NCI-H82 treated with DMSO at 0.1 percent for 48 hours (cell line): ENCODE results near the gene NT5C1A.
A peak's percentile ranks its signal among the peaks of the same experiment; 100 is the strongest.

Source experiments
- DNase-seq: peaks from one replicate; lab custom pipeline; 2025; ENCODE audit not compliant: unreplicated experiment; lab: John Stamatoyannopoulos, UW

The NT5C1A gene

DNA sequence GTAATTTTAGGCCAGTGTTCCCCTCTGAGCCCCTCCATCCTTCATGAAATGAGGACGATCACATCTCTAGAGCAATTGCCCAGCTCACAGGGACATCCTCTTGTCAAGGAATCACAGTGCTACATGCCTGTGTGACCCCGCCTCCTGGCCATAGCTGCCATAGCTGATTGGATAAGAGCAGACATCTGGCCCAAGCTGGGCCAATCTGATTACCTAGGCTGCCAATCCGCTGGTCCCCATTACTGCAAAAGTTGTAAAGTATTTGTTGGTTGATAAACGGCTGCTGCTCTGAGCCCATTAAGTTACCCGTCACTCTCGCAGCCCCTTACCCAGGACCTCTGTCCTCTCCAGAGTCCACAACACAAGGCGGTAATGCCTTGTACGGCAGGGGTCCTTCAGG lies 8.3 kb downstream of the NT5C1A start:
- peak; percentile 18 for DNase-seq

DNA sequence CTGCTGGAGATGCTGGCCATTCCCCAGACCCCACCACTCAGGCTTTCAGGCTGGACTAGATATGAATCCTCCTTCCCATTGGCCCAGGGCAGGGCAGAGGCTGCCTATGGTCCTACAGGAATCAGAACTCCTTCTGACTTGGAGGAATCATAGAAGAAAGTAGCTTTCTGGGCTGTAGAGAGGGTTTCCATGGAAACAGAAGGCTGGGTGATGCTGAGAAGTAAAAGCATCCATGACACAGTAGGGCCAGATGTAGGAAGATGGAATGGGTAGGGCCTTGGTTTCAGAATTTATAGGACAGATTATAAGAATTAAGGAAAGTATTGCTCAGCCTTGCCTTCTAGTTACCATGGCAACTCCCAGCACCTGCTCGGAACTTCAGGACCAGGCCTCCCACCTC lies 9.0 kb downstream of the NT5C1A start:
- no peak for DNase-seq

DNA sequence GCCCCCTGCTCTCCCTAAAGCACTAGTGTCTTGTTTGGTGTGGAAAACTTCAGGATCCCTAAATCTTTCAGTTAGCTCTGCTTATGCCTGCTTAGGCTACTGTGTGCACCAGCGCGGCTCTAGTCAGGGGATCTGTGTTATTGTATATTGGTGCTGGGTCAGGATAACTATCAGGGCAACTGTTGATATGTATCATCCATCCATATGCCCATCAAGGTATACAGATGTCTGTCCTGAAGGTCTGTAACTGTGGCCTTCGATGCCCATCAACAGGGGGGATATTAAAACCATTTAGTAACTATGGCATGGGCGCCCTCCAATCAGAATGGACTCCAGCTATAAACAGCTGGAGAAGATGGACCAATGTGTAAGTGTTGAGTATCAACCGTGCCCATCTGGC lies 12.4 kb downstream of the NT5C1A start:
- no peak for DNase-seq

DNA sequence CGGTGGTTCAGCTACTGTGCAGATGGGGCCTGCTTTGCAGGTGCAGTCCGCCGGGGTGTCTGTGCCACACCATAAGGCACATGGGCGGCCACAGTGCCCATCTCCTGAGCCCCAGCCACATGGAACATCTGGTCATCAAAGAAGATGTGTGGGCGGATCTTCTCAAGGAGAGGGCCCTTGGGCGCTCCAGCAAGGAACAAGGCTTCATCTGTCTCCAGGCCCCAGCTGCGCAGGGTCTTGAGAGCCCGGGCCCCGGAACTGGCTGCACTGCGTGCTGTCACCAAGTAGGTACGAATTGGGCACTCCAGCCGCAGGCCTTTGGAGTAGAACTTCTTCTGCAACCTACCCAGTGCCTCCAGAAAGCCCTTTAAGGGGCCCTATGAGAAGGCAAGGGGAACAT lies 12.8 kb downstream of the NT5C1A start:
- DNase-seq: no peak

DNA sequence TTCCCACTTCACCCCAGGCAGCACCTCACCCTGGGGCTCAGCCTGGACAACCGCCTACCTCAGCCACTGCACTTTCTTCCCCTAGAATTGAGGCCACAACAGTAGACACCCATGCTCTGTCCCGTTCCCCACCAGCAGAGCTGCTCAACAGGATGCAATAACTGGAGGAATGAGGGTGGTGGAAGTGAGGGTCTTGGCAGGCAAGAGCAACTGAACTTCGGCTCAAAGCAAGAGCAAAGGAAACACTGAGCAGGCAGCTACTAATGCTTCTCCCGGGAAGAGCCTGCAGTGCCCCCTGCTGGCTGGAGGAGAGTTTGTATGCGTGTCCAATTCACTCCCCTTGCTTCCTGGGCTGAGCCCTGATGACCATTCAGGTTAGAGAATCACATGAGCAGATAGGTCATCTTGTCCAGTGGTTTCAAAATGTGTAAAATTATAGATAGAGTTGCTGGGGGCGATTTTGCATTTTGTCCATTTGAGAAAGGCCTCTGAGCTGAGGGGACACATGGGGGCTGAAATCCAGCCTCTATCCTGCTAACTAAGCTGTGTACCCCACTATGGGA lies 13.9 kb downstream of the NT5C1A start:
- peak; percentile 26 for DNase-seq

DNA sequence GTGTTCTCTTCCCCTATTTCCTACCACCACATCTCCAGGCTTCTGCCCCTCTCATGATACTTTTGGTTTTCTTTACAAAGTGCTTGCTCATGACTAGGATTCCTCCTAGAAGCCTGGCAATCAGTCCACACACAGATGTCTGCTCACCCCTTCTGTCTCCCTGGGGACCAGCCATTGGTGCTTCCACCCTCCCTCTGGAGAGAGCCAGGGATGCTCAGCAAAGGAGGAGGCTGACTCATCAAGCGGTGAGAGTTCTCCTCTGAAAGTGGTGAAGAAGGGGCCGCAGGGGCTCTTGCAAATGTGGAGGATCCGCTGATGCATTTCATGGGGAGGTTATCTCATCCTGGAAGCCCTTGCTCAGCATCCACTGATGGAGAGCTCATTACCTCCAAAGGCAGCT lies 14.5 kb downstream of the NT5C1A start:
- no peak for DNase-seq

DNA sequence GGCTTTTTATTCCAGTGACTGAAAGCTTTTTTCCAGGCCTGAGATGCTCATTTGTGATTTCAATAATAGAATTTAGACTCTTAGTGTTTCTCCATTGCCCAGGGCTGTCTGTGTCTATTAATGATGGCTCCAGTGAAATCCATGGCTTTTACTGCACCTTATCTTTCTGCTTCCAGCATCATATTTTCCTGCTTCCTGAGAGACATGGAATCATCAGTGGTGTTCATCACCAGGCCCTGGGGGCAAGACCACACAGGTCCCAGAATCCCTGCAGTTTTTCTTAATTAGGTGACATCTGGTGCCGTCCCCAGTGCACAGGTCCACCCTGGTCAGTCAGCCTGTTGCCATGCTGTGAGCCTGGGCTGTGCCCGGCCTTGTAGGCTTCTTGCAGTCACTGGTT lies 15.5 kb downstream of the NT5C1A start:
- DNase-seq: no peak

DNA sequence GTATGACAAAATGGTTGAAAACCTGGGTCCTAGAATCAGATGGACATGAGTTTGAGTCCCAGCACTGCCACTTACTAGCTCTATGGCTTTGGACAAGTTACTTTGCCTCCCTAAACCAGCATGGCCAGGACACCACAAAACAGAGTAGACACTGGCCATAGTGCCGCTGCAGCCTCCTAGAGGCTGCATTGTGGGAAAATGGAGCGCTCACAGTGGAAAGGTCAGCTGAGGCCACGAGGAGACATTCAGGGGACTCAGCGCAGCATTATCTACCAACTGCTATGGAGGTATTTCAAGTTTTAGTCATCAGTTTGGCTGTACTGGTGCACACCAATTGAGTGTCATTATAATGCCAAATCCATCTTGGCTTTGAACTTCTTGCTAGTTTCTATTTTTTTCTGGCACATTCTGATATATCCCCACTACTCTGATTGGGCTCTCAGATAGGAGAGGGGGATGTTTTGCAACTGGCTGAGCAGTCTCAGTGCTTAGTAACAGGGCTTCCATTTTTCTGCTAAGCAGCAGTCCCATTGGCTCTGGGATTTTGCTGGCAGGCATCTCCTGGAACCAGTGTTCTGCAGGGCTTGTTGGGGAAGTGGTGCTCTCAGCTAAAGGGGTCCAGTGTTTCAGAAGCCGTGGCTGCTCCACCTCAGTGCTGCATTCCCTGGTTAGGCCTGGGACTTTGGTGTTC lies 16.2 kb downstream of the NT5C1A start:
- no peak for DNase-seq

DNA sequence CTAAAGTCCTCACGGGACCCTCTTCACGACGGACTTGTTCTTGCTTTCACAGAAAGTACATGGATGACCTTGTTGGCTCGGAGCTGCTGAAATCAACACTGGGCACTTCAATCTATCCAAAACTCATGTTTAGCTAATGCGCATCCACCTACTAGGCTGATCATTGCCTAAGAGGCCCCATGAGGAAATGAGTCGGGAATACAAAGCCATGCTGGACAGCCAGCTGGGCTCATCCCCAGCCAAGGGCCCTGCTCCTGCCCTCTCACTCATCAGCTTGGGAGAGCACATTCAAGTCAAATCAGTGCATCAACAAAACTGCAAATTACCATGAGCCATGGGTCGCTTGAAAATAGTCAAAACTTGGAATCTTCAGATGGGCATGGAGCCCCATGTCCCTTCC lies 17.6 kb downstream of the NT5C1A start:
- no peak for DNase-seq

DNA sequence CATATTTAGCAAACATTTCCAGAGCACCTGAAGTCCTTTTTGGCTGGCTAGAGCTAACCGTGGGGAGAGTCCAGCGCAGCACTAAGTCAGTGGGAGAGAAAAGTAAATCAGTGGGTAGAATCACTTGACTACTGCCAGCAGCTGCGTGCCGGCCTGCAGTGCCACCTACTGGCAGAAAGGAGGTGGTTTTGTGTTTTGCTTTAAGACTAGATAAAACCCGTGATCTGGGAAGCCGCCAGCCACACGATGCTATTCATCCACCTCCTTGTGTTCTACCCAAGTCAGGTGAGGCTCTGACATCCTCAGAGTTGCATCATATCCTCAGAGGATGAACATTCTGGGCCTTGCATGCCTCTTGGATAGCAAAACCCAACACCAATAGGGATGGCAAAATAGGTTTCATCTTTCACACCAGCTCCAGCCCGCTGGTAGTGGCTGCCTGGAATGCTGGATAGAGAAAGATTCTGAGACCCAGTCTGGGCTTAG lies 18.3 kb downstream of the NT5C1A start:
- peak; percentile 60 for DNase-seq

DNA sequence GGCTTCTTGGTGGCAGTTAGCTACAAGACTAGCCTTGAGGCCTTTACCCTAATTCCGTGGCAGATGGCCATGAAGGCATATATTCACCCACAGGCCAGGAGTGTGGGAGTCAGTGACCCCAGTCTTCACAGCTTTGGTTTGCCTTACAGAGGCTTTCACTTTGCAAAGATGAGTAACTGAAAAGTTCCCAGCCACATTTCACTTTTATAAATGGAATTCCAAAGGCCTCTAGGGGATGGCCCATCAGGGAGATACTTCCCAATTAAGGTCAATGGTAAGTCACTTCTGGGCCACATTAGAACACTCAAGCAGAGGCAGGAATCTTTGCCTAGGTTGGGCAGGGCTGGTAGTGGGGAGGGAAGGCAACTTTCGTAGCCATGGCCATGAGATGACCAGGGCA lies 19.4 kb downstream of the NT5C1A start:
- DNase-seq: no peak

DNA sequence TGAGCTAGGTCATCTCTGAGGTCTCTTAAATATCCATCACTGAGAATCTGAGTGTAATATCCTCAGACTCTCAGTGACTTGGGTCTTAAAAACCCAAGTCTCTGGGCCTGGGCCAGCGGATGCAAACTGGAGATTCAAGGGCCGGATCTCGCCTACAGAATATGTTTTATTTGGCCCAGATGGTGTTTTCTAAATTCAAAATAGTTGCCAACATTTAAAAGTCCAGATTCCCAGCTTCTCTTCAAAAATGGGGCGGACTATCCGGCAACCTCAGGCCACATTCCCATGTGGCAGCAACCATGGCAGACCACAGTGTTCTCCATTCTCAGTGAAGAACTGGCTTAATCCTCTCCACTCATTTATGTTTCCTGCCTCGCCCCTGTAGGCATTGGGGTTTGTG lies 19.8 kb downstream of the NT5C1A start:
- DNase-seq: no peak

DNA sequence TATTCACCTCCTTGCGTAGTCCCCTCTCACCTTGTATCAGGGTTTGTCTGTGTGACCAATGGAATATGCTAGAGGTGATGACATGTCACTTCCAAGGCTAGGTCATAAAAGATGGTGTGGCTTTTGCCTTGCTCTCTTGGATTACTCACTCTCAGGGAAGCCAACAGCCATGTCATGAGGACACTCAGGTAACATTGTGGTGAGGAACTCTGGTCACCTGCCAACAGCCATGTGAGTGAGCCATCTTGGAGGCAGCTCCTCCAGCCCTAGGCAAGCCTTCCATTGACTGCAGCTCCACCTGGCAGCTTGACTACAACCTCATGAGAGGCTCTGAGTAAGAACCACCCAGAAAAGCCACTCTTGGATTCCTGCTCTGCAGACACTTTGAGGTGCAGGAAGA lies 21.5 kb downstream of the NT5C1A start:
- no peak for DNase-seq

DNA sequence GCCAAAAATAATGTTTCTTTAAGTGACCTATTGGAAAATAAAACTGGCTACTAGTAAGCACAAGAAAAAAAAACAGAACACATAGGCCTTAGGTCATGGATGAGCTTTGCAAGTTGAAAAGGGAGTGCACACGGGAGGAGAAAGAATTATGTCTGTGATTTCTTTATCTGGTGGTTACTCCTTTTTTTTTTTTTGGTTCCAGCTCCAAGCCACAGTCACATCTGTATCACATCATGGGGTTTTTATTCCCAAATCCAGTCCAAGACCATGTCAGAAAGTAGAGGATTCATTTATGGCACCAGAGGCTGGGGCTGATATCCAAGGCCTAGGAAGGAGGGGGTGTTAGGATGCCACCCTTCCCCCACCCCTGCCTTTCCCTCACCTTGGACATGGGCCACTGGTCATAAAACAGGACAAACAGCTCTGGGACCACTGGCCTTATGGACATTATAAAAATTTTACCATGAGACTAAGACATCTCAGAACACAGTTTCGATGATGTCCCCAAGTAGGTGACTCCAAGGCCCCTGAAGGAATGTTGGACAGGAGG lies 22.2 kb downstream of the NT5C1A start:
- DNase-seq: no peak

DNA sequence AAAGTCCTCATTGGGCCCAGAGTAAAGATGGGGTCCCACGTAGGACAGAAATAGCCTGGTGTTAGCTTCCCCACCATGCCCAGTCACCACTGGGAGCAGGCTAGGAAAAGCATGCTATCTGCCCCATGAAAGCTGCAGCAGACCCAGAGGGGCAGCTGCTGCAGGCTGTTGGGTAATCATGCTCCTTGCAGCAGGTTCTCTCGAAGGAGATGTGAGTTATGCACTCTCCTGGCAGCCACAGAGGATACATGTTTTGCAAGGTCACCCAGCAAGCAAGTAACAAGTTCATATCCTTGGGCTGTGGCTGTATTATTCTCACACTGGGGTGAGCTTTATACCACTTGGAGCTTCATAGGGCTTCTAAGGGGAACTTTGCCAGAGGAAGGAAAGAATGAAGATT lies 23.4 kb downstream of the NT5C1A start:
- DNase-seq: no peak

DNA sequence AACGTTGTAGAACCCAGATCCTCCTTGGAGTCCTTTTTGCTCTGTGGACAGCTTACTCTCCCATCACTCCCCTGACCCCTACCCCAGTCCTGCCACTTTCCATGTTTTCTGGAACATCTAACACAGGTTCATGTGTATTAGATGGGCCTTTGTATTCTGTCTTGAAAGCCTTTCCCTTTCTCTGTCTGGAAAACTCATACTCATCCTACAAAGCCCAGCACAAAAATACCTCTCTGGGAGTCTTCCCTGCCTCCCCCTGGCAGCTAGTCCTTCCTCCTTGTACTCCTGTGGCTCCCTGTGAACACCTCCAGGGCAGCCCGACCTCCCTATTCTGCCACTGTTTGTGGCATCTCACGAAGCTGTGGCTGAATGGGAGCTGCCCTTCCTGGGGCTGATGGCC lies 24.7 kb downstream of the NT5C1A start:
- no peak for DNase-seq

DNA sequence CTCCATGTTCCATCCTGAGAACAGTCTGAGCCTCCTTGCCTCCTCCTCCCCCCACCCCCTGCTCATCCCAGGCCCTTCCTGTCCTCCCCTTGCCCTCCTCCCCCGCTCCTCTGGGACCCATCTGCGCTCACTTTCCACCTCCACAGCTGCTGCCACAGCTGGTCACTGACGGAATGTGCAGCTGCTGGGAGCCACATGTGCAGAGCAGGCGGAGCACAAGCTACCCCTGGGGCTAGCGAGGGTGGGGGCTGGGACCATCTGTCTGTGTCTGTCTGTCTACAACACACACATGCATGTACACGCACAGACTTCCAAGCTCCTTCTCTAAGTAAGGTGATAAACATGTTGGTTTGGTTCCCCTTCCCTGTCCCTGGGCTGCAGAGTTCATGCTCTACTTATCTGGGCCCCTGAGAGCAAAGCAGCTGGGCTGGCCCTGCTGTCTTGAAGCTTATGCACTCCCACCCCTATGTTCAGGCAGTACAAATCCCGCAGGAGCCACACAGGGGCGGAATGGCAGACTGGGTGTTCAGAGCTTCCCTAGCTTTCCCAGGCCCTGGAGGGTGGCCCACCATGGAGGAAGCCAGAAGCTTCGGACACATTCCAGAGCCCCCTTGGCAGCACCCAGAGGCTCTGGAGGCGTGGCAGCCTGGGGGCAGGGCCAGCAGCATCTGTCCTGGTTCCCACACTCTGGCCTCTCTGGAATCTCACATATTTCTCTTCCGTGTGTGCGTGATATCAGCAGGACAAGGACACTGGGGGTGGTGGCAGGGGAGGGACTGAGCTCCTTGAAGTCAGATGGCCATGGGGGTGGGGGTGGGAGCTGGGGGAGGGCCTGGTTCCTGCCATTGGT lies 25.4 kb downstream of the NT5C1A start:
- DNase-seq: peak; percentile 74

DNA sequence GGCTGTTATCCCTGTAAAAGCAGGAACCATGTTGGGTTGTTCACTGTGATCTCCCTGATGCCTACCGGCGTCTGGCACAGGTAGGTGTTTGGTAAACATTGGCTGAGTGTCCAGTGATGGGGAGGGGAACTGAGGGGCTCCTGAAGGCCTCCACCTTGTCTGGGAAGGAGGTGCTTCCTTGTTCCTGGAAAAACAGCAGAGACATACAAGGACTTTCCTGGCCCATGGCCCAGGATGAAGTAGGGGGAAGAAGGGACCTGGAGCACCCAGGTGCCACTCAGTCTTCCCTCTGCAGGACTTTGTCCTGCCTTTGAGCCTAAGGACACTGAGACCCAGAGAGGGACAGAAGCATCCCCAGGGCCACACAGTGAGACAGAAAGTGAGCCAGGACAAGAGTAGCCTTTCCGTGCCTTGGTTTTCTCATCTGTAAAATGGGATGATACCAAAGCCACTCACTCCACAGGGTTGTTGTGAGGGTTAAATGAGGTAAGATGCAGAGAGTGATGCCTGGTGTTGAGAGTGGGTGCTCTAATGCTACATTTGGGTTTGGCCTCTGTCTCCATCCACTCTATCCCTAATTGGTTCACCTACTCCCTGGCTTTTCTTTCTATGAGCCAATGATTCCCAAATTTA lies 26.4 kb downstream of the NT5C1A start:
- no peak for DNase-seq

DNA sequence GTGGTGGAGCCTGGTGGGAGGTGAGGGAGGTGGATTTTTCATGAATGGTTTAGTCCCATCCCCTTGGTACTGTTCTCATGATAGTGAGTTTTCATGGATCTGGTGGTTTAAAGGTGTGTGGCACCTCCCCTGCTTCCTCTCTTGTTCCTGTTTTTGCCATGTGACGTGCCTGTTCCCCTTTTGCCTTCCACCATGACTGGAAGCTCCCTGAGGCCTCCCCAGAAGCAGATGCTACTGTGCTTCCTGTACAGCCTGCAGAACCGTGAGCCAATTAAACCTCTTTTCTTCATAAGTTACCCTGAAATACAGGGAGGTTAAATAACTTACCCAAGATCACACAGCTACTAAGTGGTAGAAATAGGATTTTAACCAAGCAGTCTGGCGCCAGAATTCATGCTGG lies 28.2 kb downstream of the NT5C1A start:
- no peak for DNase-seq

DNA sequence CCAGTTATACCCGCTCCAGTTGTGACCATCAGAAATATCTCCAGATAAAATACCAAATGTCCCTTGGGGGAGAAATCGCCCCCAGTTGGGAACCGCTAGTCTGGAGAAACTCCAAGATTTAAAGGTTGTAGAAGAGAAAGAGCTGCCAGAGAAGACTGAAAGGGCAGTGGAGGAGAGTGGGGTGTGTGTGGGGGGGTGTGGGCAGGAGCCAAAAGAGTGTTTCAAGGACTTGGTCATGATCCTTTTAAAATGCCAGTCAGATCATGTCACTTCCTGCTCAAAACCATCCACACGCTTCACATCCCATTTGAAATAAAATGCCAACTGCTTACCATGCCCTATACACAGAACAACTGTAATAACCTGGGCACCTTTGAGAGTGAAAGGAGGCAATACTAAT lies 29.1 kb downstream of the NT5C1A start:
- no peak for DNase-seq

DNA sequence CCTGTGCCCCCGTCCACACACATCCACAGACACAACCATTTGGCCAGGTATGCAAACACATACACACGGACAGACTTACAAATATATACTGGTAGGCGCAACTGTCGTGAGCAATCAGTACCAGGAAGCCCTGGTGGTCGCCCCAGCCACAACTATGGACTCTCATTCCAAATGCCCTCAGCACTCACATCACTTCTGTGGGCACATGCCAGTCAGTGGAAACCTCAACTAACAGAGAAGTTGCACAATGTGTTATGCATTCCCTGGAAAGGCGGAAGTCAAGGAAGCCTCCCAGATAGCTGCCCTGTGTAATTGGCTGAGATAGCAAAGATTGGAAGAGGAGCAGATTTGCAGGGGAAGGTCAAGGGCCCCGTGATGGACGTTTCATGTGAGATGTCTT lies 31.0 kb downstream of the NT5C1A start:
- no peak for DNase-seq
